HEK293T (cell line): ENCODE data around the gene CHTF8.

ENCODE experiments used
- CTCF ChIA-PET: fragments of 350-600 bp; formaldehyde crosslinking; extraction: SDS; loops from one replicate; lab custom pipeline; 2021; ENCODE audit warnings: antibody characterized with exemption, inconsistent platforms; lab: Yijun Ruan, JAX
- POLR2A ChIA-PET: fragments of 350-600 bp; formaldehyde crosslinking; extraction: SDS; loops from one replicate; lab custom pipeline; 2020; ENCODE audit warnings: antibody characterized with exemption, inconsistent platforms; lab: Yijun Ruan, JAX
- DNase-seq: peaks from one replicate; pipeline ENCODE4 v3.0.0; 2012; ENCODE audit warnings: mixed read lengths; ENCODE audit errors: extremely low spot score
- ARNT ChIP-seq: fragments of 450-650 bp; IDR thresholded peaks from 2 replicates; pipeline ENCODE4 v1.6.1; 2017; ENCODE audit warnings: mild to moderate bottlenecking
- BHLHE40 ChIP-seq: fragments of 450-650 bp; IDR thresholded peaks from 2 replicates; pipeline ENCODE4 v1.6.1; 2016; ENCODE audit warnings: mild to moderate bottlenecking, moderate library complexity, borderline replicate concordance
- CTBP1 ChIP-seq: fragments of 450-650 bp; IDR thresholded peaks from 2 replicates; pipeline ENCODE4 v1.6.1; 2016; ENCODE audit warnings: borderline replicate concordance
- ELF4 ChIP-seq: fragments of 450-650 bp; IDR thresholded peaks from 2 replicates; pipeline ENCODE4 v1.6.1; 2017; ENCODE audit warnings: antibody characterized with exemption
- FOXA1 ChIP-seq: fragments of 450-650 bp; IDR thresholded peaks from 2 replicates; pipeline ENCODE4 v1.6.1; 2016; ENCODE audit warnings: mild to moderate bottlenecking
- FOXK2 ChIP-seq: fragments of 450-650 bp; IDR thresholded peaks from 2 replicates; pipeline ENCODE4 v1.6.1; 2016; ENCODE audit warnings: mild to moderate bottlenecking
- FOXM1 ChIP-seq: fragments of 450-650 bp; IDR thresholded peaks from 2 replicates; pipeline ENCODE4 v1.6.1; 2017; ENCODE audit warnings: mild to moderate bottlenecking, borderline replicate concordance
- HDGF ChIP-seq: fragments of 450-650 bp; IDR thresholded peaks from 2 replicates; pipeline ENCODE4 v1.6.1; 2017; ENCODE audit warnings: antibody characterized with exemption, borderline replicate concordance
- L3MBTL2 ChIP-seq: fragments of 450-650 bp; conservative IDR thresholded peaks from 2 replicates; pipeline ENCODE4 v1.6.1; 2016; ENCODE audit warnings: mild to moderate bottlenecking
- LEF1 ChIP-seq: fragments of 450-650 bp; IDR thresholded peaks from 2 replicates; pipeline ENCODE4 v1.6.1; 2017; ENCODE audit warnings: mild to moderate bottlenecking, borderline replicate concordance
- NFRKB ChIP-seq: fragments of 450-650 bp; IDR thresholded peaks from 2 replicates; pipeline ENCODE4 v1.6.1; 2016; ENCODE audit warnings: mild to moderate bottlenecking, moderate library complexity
- PKNOX1 ChIP-seq: fragments of 450-650 bp; IDR thresholded peaks from 2 replicates; pipeline ENCODE4 v1.6.1; 2016
- SP1 ChIP-seq: fragments of 450-650 bp; IDR thresholded peaks from 2 replicates; pipeline ENCODE4 v1.6.1; 2017
- SUZ12 ChIP-seq: fragments of 450-650 bp; IDR thresholded peaks from 2 replicates; pipeline ENCODE4 v1.6.1; 2016; ENCODE audit warnings: mild to moderate bottlenecking
- TARDBP ChIP-seq: fragments of 450-650 bp; IDR thresholded peaks from 2 replicates; pipeline ENCODE4 v1.6.1; 2016
- ZNF384 ChIP-seq: fragments of 450-650 bp; IDR thresholded peaks from 2 replicates; pipeline ENCODE4 v1.6.1; 2016

The CHTF8 gene

GRCh38 chr16:69108905-69109252 lies 23.5 kb downstream of the CHTF8 start:
- ChIA-PET POLR2A (no interaction called here), CTCF (interaction anchor here (0.5 kb wide), 1 partner anchor 195 kb away, joined by 4 read pairs; no protein-coding TSS in a partner anchor)
- TF ChIP-seq SP1 (no peak), CTBP1 (no peak), FOXK2 (no peak), PKNOX1 (no peak), FOXM1 (no peak), HDGF (no peak), NFRKB (no peak), LEF1 (no peak), L3MBTL2 (no peak), BHLHE40 (no peak), SUZ12 (no peak), FOXA1 (no peak), ARNT (no peak)
- no peak for DNase-seq

- CTCF ChIA-PET, result interaction anchor here (0.5 to 0.6 kb wide), 2 partner anchors 196 to 202 kb away, joined by 3 to 4 read pairs; no protein-coding TSS in a partner anchor
- TF ChIP-seq LEF1 (no peak), CTBP1 (no peak), BHLHE40 (no peak), ARNT (no peak)
- POLR2A ChIA-PET, result no interaction called here
- no peak for DNase-seq
These were observed 24.1 kb downstream of the CHTF8 start for GRCh38 chr16:69108064-69108904.

GRCh38 chr16:69107316-69107962 lies 24.9 kb downstream of the CHTF8 start:
- no peak for TF ChIP-seq PKNOX1
- no peak for TF ChIP-seq TARDBP
- no peak for TF ChIP-seq LEF1
- no peak for TF ChIP-seq NFRKB
- no peak for TF ChIP-seq ZNF384
- TF ChIP-seq SP1, result no peak
- TF ChIP-seq FOXM1, result no peak
- TF ChIP-seq ARNT, result no peak
- no peak for TF ChIP-seq FOXK2
- TF ChIP-seq SUZ12, result no peak
- TF ChIP-seq L3MBTL2, result no peak
- no peak for TF ChIP-seq BHLHE40
- no peak for TF ChIP-seq CTBP1
- no peak for TF ChIP-seq HDGF
- no peak for TF ChIP-seq FOXA1
- no peak for TF ChIP-seq ELF4
- POLR2A ChIA-PET, result no interaction called here
- CTCF ChIA-PET, result interaction anchor here (0.6 kb wide), 1 partner anchor 201 kb away, joined by 3 read pairs; no protein-coding TSS in a partner anchor
- DNase-seq, result no peak

GRCh38 chr16:69106491-69107315 lies 25.7 kb downstream of the CHTF8 start:
- ChIA-PET CTCF (interaction anchor here (1.2 kb wide), 1 partner anchor 17 kb away, joined by 4 read pairs; no protein-coding TSS in a partner anchor), POLR2A (no interaction called here)
- TF ChIP-seq SP1 (no peak), L3MBTL2 (no peak), PKNOX1 (no peak), BHLHE40 (no peak), FOXM1 (no peak), NFRKB (no peak), TARDBP (no peak), SUZ12 (no peak), LEF1 (no peak), ARNT (no peak), FOXA1 (no peak), ELF4 (no peak), FOXK2 (no peak), ZNF384 (no peak), CTBP1 (no peak), HDGF (no peak)
- DNase-seq, result no peak
